GM19397 (cell line): ENCODE data around the gene ZRANB3.

Source experiments
- ATAC-seq: cut with Tn5 transposase; IDR thresholded peaks from one replicate; pipeline ENCODE4 v1.9.1; 2021; ENCODE audit warnings: mild to moderate bottlenecking, moderate library complexity; ENCODE audit not compliant: unreplicated experiment

ZRANB3 gene

DNA sequence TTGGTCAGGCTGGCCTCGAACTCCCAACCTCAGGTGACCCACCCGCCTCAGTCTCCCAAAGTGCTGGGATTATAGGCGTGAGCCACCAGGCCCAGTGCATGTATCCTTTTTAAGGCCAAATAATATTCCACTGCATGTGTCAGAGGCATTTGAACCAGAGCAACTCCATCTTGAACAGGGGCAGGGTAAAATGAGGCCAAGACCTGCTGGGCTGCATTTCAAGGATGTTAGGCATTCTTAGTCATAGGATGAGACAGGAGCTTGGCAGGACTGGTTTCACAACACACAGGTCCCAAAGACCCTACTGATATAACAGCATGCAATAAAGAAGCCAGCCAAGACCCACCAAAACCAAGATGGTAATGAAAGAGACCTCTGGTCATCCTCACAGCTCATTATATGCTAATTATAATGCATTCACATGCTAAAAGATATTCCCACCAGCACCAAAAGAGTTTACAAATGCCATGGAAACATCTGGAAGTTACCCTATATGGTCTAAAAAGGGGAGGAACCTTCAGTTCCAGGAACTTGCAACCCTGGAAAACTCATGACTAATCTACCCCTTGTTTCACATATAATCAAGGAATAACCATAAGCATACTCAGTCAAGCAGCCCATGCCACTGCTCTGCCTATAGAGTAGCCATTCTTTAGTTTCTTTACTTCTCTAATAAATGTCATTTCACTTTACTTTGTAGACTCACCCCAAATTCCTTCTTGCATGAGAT lies 274.3 kb downstream of the ZRANB3 start:
- ATAC-seq, result no peak

DNA sequence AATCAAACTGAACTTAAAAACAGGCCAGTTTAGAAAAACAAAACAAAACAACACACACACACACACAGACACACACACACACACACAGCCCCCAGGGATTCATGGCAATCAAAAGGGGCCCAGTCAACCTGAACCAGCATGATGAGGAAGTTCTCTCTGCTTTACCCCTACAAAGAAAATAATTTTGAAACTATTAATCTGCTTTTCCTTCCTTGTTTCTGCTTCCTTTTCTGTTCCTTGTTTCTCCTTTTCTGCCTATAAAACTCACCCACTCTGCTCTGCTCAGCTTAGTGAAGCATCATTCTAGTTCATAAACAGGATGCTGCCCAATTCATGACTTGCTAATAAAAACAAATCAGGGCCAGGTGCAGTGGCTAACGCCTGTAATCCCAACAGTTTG lies 275.8 kb downstream of the ZRANB3 start:
- ATAC-seq, result no peak

DNA sequence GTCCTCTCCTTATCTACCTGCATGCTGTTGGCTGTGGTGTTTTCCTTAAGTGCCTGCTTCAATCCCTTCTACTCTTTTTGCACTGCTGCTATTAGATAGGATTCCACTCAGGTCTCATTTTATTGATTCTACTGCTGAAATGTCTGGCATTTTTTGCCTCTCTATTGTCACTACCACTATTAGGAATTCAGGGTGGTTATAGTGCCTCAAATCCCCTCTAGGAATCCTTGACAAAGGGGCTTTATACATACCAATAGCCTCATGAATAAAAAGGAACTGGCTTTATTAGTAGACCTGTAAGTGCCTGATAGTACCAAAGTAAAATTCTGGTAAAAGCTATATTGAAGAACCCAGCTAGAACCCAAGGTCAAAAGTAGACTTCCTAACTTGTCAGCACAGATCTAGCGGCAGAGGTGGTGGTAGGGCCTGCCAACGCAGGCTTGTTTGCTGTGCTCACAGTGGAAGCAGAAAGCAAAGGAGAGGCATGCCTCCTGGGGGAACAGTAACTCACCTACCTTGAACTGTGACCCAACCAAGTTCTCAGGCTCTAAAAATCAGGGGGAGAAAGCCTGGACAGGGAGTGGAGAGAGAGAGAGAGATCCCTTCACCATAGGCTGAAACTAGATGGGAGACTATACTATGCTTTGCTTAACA lies 278.1 kb downstream of the ZRANB3 start:
- no peak for ATAC-seq

DNA sequence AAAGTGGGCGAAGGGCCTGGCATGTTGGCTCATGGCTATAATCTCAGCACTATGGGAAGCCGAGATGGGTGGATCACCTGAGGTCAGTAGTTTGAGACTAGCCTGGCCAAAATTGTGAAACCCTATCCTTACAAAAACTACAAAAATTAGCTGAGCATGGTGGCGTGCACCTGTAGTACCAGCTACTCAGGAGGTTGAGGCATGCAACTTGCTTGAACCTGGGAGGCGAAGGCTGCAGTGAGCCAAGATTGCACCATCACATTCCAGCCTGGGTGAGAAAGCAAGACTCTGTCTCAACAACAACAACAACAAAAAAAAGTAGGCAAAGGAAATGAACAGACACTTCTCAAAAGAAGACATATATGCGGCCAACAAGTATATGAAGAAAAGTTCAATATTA lies 282.4 kb downstream of the ZRANB3 start:
- ATAC-seq, result no peak

DNA sequence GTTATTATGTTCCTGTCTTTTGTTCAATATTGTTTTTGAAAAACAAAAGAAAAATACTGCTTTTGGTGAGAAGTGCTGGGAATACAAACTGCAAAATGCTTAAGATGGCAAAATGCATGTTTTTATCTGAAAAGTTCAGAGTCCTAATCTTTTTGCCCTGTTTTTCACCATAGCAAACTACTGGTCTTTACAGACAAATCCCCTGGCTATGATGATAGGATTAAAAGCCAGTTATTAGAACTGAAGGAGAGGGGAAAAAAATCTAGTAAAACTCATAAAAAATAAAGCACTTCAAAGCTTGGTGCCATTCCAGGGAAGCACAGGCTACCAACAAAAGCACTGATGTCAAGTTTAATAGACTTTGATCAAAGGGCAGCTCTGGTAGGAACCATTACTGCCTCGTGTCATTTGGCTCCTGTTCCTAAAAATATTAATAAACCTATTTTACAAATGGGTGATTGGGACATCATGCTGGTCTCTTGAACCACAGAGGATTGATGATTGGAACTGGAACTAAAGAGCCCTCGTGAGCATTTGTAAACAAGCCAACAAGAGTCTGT lies 284.2 kb downstream of the ZRANB3 start:
- no peak for ATAC-seq

DNA sequence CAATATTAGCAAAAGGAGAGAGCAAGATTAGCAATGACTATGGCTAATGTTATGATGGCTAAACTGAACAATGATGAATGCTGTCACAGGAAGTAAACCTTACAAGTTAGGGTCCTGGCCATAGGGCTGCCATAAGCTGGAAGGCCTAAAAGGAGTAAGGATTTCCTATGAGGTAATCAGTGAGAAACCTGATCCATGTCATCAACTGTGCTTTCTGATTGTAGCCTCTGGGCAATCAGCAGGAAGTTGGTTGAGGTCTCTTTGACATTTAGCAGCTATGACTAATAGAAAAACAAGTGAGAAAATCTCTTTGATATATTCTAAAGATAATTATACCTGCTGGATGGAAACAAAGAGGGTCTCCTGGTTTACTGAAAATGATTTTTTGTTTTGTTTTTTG lies 285.9 kb downstream of the ZRANB3 start:
- ATAC-seq, result no peak

DNA sequence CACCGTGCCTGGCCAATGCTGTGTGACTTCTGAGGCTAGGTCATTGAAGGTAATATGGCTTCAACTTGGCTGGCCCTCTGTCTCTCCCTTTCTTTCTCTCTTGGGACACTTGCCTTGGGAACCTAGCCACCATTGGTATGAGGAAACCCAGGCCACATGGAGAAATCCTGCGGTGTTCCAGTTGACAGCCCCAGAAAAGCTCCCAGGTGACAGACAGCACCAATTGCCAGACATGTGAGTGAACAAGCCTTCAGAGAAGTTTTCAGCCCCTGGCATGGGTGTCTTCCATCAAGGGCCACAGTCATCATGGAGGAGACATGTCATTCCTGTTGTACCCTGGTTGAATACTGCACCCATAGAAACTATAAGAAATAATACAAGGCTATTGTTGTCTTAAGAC lies 292.4 kb downstream of the ZRANB3 start:
- ATAC-seq, result no peak

DNA sequence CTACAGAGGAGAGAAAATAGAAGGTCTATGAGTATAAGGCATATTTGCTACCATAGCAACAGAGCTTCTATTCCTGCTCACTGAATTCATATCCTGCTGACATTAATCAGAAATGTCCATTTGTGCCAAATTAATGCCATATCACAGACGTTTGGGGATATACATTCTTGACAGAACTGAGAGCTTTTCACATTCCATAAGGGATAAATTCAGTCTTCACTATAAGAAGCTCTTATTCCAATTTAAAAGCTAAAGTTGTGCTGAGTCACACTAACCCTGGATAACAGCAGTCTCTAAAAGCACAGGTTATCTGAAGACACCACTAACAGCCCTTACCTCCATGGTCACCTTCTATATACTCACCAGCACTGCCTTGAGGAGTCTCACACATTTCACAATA lies 300.9 kb downstream of the ZRANB3 start:
- no peak for ATAC-seq

DNA sequence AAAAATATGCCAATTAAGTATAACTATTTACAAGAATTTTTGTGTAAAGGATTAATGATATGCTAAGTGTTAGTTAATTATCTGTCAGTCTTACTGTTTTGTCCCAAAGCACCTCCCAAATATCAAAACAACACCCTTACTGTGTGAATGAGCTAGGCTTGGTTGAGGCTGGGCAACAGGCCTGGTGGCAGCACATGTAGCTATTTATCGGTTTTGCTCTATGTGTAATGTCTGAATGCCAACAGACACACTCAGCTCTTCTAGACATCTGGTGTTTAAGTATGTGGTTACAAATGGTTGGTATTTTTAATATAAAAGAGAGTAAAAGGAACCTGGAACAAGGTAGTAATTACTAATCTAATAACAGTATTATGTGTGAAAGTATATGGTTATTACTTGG lies 303.6 kb downstream of the ZRANB3 start:
- no peak for ATAC-seq

DNA sequence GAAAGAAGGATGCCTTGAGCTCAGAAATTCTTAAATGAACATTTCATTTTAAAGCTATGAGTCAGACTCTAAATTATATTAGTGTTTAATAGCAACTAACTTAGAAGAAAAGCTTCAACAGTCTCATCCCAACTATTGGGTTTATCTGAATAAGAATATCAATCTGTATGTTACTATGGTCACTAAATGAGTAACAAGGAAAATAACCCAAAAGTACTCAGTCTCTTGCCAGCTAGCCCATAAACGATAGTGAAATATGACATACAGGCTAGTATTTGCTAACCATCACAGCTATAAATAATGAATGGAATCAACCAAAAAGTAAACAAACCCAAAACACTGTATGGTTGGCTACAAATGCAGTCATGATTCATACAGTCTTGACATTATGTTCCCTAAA lies 304.1 kb downstream of the ZRANB3 start:
- ATAC-seq, result no peak

DNA sequence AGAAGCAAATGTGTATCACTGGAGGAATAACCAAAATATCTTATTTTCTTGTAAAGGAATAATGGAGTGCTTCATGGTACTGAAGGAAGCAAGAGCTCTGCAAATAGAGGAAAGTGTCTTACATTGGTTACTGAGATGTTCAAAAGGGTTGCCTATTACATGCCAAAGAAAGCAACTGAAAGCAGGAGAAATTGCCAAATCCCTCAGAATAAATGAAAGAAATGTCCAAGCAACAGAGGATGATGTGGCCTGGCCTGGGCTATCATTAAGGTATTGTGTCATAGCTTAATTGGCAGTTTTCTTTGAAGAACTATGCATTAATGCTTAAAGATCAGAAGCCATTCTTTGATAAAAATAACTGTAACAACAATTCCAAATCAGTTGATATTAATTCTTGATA lies 305.2 kb downstream of the ZRANB3 start:
- ATAC-seq, result no peak

DNA sequence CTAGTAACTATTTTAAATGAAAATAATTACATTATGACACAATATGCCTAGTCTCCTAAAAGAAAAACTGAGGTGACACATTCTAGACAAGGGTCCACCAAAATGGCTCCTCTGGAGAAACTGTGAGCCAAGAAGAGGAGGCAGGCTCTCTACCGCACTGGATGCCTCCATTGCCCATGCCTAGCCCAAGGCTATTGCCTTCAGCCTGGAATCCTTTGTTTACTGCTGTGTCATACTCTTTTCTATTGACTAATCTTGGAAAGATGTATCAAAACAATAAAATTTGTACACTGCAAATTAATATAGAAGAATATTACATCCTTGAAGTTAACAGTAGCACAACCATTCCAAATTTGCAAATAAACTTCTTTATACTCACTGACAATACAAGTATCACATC lies 311.8 kb downstream of the ZRANB3 start:
- ATAC-seq, result no peak

DNA sequence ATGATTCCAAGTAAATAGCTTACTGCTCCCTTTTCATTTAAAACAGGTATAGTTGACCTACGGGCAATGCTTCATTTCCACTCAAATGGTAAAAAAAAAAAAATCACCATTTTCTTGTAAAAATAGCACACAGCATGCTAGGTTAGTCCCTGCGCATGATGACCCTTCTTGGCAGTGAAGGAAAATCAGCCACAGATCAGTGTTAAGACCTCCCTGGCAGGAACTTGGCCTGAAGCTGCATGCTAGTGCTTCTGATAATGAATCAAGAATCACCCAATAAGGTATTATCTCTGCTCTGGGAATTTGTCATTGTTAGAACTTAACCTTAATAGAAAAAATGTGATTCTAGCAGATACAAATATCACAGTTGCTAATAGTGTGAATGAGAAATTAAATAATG lies 312.6 kb downstream of the ZRANB3 start:
- no peak for ATAC-seq

DNA sequence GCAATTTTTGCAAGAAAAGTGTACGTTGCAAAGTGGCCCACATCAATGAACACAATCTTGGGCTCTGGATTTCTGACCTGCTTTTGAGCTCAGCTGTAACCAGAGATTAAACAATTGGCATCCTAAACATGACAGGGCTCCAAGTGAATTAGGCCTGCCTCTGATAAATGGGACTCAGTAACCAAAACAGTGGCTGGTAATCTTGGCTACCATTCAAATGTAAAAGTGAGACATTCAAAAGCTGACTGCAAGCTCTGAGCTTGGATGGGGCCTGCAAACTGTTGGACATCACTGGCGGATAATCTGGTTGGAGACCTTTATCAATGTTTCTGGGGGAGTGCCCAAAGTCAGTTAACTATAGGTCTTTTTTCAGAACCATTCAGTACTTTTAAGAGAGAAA lies 318.3 kb downstream of the ZRANB3 start:
- no peak for ATAC-seq

DNA sequence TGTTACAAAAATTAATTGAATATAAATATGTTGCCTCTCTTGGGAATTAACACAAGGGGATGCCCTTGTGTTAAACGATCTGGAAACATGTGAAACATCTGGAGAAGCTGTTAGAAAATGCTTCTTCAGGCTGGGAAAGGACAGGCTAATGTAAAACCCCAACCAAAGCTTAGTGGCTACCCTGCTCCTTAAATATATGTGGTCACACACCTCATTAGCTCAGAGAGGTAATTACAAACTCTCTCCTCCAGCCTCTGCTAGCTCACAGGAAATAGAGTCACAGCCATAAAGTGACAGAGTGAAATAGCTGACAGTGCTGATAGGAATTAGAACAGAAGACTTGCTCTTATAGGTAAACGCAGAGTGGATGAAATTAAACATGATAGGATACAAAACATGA lies 323.0 kb downstream of the ZRANB3 start:
- ATAC-seq, result no peak

DNA sequence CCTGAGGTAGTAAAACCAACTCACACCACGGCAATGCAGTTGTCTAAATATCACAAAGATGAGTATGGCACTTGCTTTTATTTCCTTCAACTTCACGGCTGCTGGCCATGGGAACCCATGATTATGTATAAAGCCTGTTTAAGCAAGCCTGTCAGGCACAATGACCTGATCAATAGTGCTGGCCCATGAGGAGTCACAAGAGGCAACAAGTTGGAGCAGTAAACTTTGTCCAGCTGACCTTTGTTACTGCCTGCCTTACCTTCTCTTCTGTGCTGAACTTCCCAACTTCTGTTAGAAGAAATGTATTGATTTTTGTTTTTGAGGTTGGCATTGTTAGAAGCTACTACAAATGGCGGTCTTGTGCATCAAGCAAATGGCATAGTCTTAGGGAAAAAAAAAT lies 327.1 kb downstream of the ZRANB3 start:
- ATAC-seq, result no peak

DNA sequence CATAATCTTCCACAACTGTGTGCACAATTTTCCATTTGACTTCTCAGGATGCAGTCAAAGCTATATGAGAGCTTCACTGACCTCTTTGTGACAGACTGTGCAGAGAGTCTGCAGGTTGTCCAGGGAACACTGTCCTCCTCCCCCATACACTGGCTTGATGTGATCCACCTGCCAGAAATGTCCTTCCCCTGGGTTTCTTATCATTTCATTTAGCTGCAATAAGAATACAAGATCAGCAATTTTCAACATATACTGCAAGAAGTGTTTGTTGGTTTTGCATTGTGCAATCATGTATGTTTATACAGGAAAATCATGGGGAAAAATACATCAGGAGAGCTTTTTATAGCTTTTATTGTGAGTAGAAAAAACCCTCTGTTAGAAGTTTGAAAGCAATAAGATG lies 328.3 kb downstream of the ZRANB3 start:
- ATAC-seq, result no peak

DNA sequence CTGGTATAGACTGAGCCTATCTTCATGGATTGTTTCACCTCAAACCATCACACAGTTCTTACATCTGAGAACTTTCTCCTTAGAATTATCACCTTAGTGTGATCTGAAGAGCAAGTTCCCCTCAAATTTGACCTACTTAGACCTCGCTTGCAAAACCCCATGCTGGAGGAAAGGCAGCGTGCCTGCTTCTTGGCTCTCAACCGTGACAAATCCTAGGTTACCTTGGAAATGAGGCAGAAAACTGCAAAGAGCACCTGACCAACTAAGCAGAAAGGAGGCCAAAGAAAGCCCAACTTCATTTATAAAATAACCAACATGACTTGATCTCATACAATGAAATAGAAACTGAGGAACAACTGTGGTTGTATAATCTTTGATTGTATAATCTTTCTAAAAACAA lies 332.5 kb downstream of the ZRANB3 start:
- no peak for ATAC-seq

DNA sequence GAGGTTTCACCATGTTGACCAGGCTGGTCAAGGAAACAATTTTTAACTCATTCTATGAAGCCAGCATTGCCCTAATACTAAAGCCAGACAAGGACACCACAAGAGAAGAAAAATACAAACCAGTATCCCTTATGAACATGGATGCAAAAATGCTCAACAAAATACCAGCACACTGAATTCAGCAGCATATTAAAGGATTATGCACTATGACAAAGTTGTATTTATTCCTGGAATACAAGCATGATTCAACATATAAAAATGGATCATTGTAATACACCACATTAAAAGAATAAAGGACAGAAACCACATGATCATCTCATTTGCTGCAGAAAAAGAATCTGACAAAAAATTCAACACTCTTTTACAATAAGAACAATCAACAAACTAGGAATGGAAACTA lies 340.2 kb downstream of the ZRANB3 start:
- ATAC-seq, result no peak

DNA sequence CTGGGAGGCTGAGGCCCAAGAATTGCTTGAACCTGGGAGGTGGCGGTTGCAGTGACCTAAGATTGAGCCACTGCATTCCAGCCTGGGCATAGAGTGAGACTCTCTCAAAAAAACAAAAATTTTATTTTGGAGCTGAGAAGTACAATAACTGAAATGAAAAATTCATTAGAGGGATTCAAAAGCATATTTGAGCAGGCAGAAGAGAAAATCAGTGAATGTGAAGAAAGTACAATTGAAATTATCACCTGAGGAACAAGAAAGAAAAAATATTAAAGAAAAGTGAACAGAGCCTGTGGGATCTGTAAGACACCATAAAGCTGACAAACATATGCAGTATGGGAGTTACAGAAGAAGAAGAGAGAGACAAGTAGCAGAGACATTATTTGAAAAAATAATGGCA lies 341.9 kb downstream of the ZRANB3 start:
- ATAC-seq, result no peak

DNA sequence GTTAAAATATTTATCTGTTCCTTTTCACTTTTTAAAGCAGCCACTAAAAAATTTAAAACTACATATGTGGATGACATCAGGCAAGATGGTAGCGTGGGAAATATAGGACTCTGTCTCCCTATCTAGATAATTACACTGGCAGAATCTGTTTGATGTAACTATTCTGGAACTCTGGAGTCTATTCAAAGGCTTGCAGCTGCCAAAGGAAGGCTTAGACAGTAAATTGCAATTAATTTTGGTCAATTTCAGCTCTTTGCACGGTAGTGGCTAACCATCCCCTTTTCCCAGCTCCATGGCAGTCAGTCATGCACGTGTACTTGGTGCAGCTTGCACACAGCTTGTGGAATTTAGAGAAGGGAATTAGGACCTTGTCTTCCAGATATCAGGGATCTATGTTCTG lies 343.7 kb downstream of the ZRANB3 start:
- no peak for ATAC-seq

DNA sequence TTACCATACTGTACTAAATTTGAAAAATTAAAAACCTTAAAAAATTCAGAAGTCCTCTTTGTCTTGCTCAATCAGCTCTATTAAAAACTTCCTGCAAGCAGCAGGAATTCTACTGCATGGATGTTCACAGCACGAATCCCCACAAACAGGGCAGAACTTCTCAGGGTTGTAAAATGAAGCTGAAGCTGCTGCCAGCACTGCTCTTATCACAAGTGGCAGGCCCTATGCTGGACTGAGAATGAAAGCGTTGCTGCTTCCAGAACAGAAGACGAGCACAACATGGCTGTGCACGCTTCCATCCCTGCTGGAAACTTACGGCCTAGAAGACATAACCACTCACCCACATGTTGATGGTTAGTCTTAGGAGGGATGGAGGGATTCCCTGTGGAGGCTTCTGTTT lies 345.0 kb downstream of the ZRANB3 start:
- ATAC-seq, result no peak

DNA sequence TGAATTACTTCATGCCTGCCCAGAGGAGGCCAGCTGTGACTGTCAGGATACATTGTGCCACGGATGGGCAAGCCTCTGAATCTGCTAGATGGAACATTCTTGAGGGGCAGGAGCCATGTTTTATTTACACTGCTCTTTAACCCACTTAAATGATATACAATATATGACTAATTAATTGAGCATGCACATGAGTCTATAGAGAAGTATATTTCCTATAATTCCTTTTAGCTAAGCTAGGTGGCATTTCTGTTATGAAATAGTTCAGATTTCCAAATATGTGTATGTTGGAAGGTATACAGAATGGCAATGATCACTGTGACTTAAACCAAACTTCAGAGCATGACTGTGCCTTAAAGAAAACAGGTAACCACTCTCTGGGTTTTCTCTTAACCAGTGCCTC lies 347.2 kb downstream of the ZRANB3 start:
- no peak for ATAC-seq
